CD4-positive, alpha-beta T cell treated with Interleukin-15 for 1 hour (primary cell): ENCODE measurements around the gene RAB6A.
A peak's percentile ranks its signal among the peaks of the same experiment; 100 is the strongest.

ENCODE experiments used
- DNase-seq: peaks from one replicate; pipeline ENCODE4 v3.0.0-alpha.2; 2020

The RAB6A gene

GRCh38 chr11:73652046-73652730 is 108.7 kb downstream of the RAB6A start:
- DNase-seq, result no peak

GRCh38 chr11:73651661-73652045 is 109.2 kb downstream of the RAB6A start:
- no peak for DNase-seq

- no peak for DNase-seq
Measured at GRCh38 chr11:73651252-73651651, 109.6 kb downstream of the RAB6A start.

GRCh38 chr11:73650400-73650799 is 110.5 kb downstream of the RAB6A start:
- DNase-seq, result no peak

- no peak for DNase-seq
Measured at GRCh38 chr11:73649206-73649605, 111.7 kb downstream of the RAB6A start.

- no peak for DNase-seq
Measured at GRCh38 chr11:73648571-73649046, 112.3 kb downstream of the RAB6A start.

- no peak for DNase-seq
Measured at GRCh38 chr11:73648121-73648520, 112.8 kb downstream of the RAB6A start.

GRCh38 chr11:73647459-73648100 is 113.3 kb downstream of the RAB6A start:
- DNase-seq, result peak; percentile 97

- DNase-seq, result no peak
Measured at GRCh38 chr11:73645972-73646631, 114.8 kb downstream of the RAB6A start, which contains the start of gene PLEKHB1. TSS of gene PLEKHB1 (plus strand) at chr11:73646581. CDS start at chr11:73646609, 28 bp downstream.

- DNase-seq, result no peak
Measured at GRCh38 chr11:73645121-73645969, 115.5 kb downstream of the RAB6A start.

GRCh38 chr11:73641668-73642067 is 119.2 kb downstream of the RAB6A start:
- DNase-seq, result no peak

GRCh38 chr11:73640592-73640991 is 120.3 kb downstream of the RAB6A start:
- DNase-seq, result no peak

GRCh38 chr11:73637012-73637411 is 123.9 kb downstream of the RAB6A start:
- DNase-seq, result no peak

GRCh38 chr11:73636249-73636648 is 124.6 kb downstream of the RAB6A start:
- no peak for DNase-seq

- DNase-seq, result no peak
Measured at GRCh38 chr11:73635721-73636120, 125.2 kb downstream of the RAB6A start.

GRCh38 chr11:73633999-73634398 is 126.9 kb downstream of the RAB6A start:
- no peak for DNase-seq

GRCh38 chr11:73632996-73633395 is 127.9 kb downstream of the RAB6A start:
- no peak for DNase-seq

GRCh38 chr11:73629907-73630306 is 131.0 kb downstream of the RAB6A start:
- DNase-seq, result no peak

GRCh38 chr11:73625696-73626318 is 135.1 kb downstream of the RAB6A start:
- DNase-seq, result peak; percentile 71
